Measurements from ENCODE around the gene KASH5.

- TF ChIP-seq CTCF (IDR thresholded peaks at IDR 0.05; ENCODE audit: low read depth, low read length) = no peak
- no peak for TF ChIP-seq EZH2phosphoT487 (IDR thresholded peaks at IDR 0.05; ENCODE audit: low read depth)
These were observed 2.9 kb downstream of the KASH5 start for GRCh38 chr19:49390929-49391359.
